Thyroid gland (tissue), 4 donors: ENCODE results near the gene SLC24A4.

ENCODE experiments used
- CTCF ChIP-seq, 6 experiments: fragments of 200-600 bp in 3 of 6; fragments of 450-650 bp in 3 of 6; sonication (generic) in 3 of 6; IDR thresholded peaks; one replicate each; pipeline ENCODE4 v1.5.1; 2016 to 2019; ENCODE audit warnings: antibody characterized with exemption in 6 of 6, mild to moderate bottlenecking in 2 of 6, inconsistent platforms in 1 of 6, moderate library complexity in 1 of 6
- POLR2A ChIP-seq, 2 donors: fragments of 450-650 bp; IDR thresholded peaks; one replicate each; pipeline ENCODE4 v1.6.1; 2017; ENCODE audit warnings: antibody characterized with exemption in 2 of 2, mild to moderate bottlenecking in 2 of 2, moderate library complexity in 1 of 2

GRCh38 chr14:92506231-92506630, 183.3 kb downstream of the SLC24A4 start:
- no peak for TF ChIP-seq POLR2A (IDR thresholded peaks at IDR 0.05)
- no peak for TF ChIP-seq CTCF (IDR thresholded peaks at IDR 0.05)
